Measurements from ENCODE around the gene TEX52.

The TEX52 gene

GRCh38 chr12:2806700-2807099, 50.1 kb downstream of the TEX52 start:
- peaks cover 5% of the 10 kb centered on the region for H3K4me1 Mint-ChIP-seq (ENCODE audit: low read depth)
- intact Hi-C loops (cut with micrococcal nuclease), result no loop called here
- H3K36me3 Mint-ChIP-seq (ENCODE audit: low read depth), result peaks cover 58% of the 10 kb centered on the region
- H3K4me3 Mint-ChIP-seq, result no peak overlapping the region
- no peaks in the 10 kb centered on the region for H3K27me3 Mint-ChIP-seq
- H3K27ac Mint-ChIP-seq, result no peak overlapping the region
- H3K9me3 Mint-ChIP-seq, result no peaks in the 10 kb centered on the region

GRCh38 chr12:2805143-2805520, 51.7 kb downstream of the TEX52 start:
- Mint-ChIP-seq H3K36me3 (ENCODE audit: low read depth) (peaks cover 74% of the 10 kb centered on the region), H3K27ac (no peak overlapping the region), H3K4me3 (no peak overlapping the region), H3K9me3 (no peaks in the 10 kb centered on the region), H3K27me3 (no peaks in the 10 kb centered on the region), H3K4me1 (ENCODE audit: low read depth) (peaks cover 5% of the 10 kb centered on the region)
- intact Hi-C loops (cut with micrococcal nuclease), result no loop called here

- peak overlapping the region; percentile 20 for H3K27ac Mint-ChIP-seq
- intact Hi-C loops (cut with micrococcal nuclease), result no loop called here
- no peaks in the 10 kb centered on the region for H3K27me3 Mint-ChIP-seq
- H3K4me3 Mint-ChIP-seq, result no peak overlapping the region
- peaks cover 79% of the 10 kb centered on the region for H3K36me3 Mint-ChIP-seq (ENCODE audit: low read depth)
- peaks cover 5% of the 10 kb centered on the region for H3K4me1 Mint-ChIP-seq (ENCODE audit: low read depth)
- H3K9me3 Mint-ChIP-seq, result no peaks in the 10 kb centered on the region
These were observed 52.3 kb downstream of the TEX52 start for GRCh38 chr12:2804393-2805142.

- no peaks in the 10 kb centered on the region for H3K27me3 Mint-ChIP-seq
- H3K4me1 Mint-ChIP-seq (ENCODE audit: low read depth), result peaks cover 5% of the 10 kb centered on the region
- peak overlapping the region; percentile 20 for H3K27ac Mint-ChIP-seq
- H3K4me3 Mint-ChIP-seq, result no peak overlapping the region
- H3K36me3 Mint-ChIP-seq (ENCODE audit: low read depth), result peaks cover 87% of the 10 kb centered on the region
- no peaks in the 10 kb centered on the region for H3K9me3 Mint-ChIP-seq
- intact Hi-C loops (cut with micrococcal nuclease), result no loop called here
These were observed 53.0 kb downstream of the TEX52 start for GRCh38 chr12:2803635-2804392.

- Mint-ChIP-seq H3K27me3 (no peaks in the 10 kb centered on the region), H3K4me3 (no peak overlapping the region), H3K27ac (no peak overlapping the region), H3K36me3 (ENCODE audit: low read depth) (peaks cover 98% of the 10 kb centered on the region), H3K9me3 (no peaks in the 10 kb centered on the region), H3K4me1 (ENCODE audit: low read depth) (peaks cover 29% of the 10 kb centered on the region)
- intact Hi-C loops (cut with micrococcal nuclease), result no loop called here
These were observed 55.6 kb downstream of the TEX52 start for GRCh38 chr12:2801044-2801783.

GRCh38 chr12:2800046-2800570, 56.7 kb downstream of the TEX52 start:
- Mint-ChIP-seq H3K9me3 (no peaks in the 10 kb centered on the region), H3K4me3 (no peak overlapping the region), H3K36me3 (ENCODE audit: low read depth) (peaks cover 94% of the 10 kb centered on the region), H3K4me1 (ENCODE audit: low read depth) (peaks cover 26% of the 10 kb centered on the region), H3K27me3 (no peaks in the 10 kb centered on the region), H3K27ac (no peak overlapping the region)
- intact Hi-C loops (cut with micrococcal nuclease), result no loop called here
